Mucosa of descending colon (tissue), 3 donors: ENCODE data around the gene LINGO1. TPM values are rescaled to one million over a fixed set of nuclear protein-coding genes. Genes with fewer than 3 reads are reported as not detected.

Source experiments
- ATAC-seq: fragments of 200-7000 bp; cut with Tn5 transposase; one replicate; pipeline ENCODE4 v1.9.1; 2020; ENCODE audit warnings: mild to moderate bottlenecking, moderate library complexity
- DNase-seq, 3 donors: peaks; one replicate each; pipeline ENCODE4 v3.0.0-alpha.2; 2020
- H3K36me3 ChIP-seq: fragments of 200-600 bp; one replicate; pipeline ENCODE4 v1.8.0; 2021; ENCODE audit warnings: low read depth, mild to moderate bottlenecking
- H3K4me1 ChIP-seq: fragments of 200-600 bp; one replicate; pipeline ENCODE4 v1.8.0; 2021; ENCODE audit warnings: low read depth, mild to moderate bottlenecking
- H3K4me3 ChIP-seq: fragments of 200-600 bp; one replicate; pipeline ENCODE4 v1.8.0; 2021; ENCODE audit warnings: mild to moderate bottlenecking
- H3K9me3 ChIP-seq: fragments of 200-600 bp; one replicate; pipeline ENCODE4 v1.8.0; 2021; ENCODE audit warnings: mild to moderate bottlenecking
- intact Hi-C, 2 donors: fragments of 100-400 bp; cut with DNase I in 1 of 2; cut with micrococcal nuclease in 1 of 2; formaldehyde crosslinking; loops; one replicate each; pipeline versions ENCODE4 v1.11.0 to v1.11.1; 2022; cut with DNase I, micrococcal nuclease
- total RNA-seq, 3 donors: library from RNA; stranded (reverse); fragmentation: NEBNext Ultra II Directional in 2 of 3; extraction: Animal tissue kit (Norgen Biotek cat#: 25700) in 2 of 3; gene quantifications; one replicate each; pipeline versions ENCODE4 v1.2.1 to v1.2.4, GENCODE V29; 2021 to 2023
- TF ChIP-seq, protein P1 (sequence below): fragments of 200-600 bp; IDR thresholded peaks from one replicate; pipeline ENCODE4 v1.8.0; 2022; ENCODE audit warnings: antibody characterized with exemption, mild to moderate bottlenecking
- donor health status: DM: no; HTN: no; CAD: no; lungs with moderate emphysema.
- donor health status: DM: no; HTN: no; CAD: no.
- donor health status: DM: no; HTN: yes; CAD: no.

Gene LINGO1
- total RNA-seq, 3 donors from 2014 or later: 1.8 to 2.6 (median 1.9) TPM

- intact Hi-C loops: no loop called here
- Histone ChIP-seq H3K4me1 (no peaks in the 10 kb centered on the region), H3K36me3 (no peaks in the 10 kb centered on the region), H3K9me3 (no peaks in the 10 kb centered on the region), H3K4me3 (no peak overlapping the region)
- DNase-seq (no peak), ATAC-seq (no peak)
- TF ChIP-seq, protein P1, sequence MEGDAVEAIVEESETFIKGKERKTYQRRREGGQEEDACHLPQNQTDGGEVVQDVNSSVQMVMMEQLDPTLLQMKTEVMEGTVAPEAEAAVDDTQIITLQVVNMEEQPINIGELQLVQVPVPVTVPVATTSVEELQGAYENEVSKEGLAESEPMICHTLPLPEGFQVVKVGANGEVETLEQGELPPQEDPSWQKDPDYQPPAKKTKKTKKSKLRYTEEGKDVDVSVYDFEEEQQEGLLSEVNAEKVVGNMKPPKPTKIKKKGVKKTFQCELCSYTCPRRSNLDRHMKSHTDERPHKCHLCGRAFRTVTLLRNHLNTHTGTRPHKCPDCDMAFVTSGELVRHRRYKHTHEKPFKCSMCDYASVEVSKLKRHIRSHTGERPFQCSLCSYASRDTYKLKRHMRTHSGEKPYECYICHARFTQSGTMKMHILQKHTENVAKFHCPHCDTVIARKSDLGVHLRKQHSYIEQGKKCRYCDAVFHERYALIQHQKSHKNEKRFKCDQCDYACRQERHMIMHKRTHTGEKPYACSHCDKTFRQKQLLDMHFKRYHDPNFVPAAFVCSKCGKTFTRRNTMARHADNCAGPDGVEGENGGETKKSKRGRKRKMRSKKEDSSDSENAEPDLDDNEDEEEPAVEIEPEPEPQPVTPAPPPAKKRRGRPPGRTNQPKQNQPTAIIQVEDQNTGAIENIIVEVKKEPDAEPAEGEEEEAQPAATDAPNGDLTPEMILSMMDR: no peak
Measured at GRCh38 chr15:77597804-77598453, 34.8 kb downstream of the LINGO1 start.

DNA sequence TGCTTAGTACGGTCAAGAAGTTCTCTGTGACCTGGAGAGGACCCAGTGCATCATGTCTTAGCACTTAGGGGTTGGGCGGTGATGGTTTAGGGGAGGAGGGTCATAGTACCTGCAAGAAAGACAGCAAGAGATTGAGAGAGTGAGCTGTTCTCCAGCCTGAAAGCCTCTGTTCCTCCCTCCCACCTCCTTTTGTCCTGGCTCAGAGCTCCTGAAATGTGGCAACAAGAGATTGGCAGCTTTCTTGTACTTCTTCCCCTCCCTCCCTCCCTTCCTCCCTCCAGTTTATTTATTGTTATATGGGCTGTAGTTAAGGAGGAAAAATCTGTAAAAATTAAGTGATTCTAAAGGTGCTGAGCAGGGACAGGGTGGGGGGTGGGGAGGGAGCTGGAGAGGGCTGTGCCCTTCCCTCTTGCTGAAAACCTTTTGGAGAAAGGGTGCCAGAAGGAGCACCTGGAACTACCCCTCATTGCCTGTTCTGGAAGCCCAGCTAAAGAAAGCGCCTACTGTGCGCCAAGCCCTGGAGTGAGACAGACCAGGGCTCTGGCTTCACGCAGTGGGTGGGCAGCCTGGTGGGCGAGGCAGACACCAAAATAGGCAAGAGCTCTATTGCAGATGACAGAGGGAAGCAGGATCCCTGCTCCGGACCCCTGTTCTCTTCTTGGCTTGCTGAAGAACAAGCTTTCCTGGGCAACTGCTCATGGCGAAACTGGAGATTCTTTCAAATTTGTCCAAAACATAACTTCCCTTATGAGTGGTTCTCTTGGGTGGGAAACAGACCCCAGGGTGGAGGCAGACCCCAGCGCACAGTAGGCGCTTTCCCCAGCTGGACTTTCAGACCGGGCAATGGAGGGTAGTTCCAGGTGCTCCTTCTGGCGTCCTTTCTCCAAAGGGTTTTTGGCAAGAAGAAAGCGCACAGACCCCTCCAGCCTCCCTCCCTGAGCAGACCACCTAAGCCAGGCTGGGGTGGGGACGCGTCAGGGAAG is 35.6 kb downstream of the LINGO1 start:
- no peaks in the 10 kb centered on the region for H3K4me1 ChIP-seq
- intact Hi-C loops: no loop called here
- ATAC-seq (no peak), DNase-seq (no peak)
- no peaks in the 10 kb centered on the region for H3K36me3 ChIP-seq
- H3K9me3 ChIP-seq: no peaks in the 10 kb centered on the region
- H3K4me3 ChIP-seq: no peak overlapping the region
- TF ChIP-seq, protein P1: no peak

GRCh38 chr15:77595231-77595630 is 37.5 kb downstream of the LINGO1 start:
- ATAC-seq (no peak), DNase-seq (no peak)
- intact Hi-C loops: no loop called here
- no peaks in the 10 kb centered on the region for H3K9me3 ChIP-seq
- no peaks in the 10 kb centered on the region for H3K36me3 ChIP-seq
- no peak overlapping the region for H3K4me3 ChIP-seq
- no peaks in the 10 kb centered on the region for H3K4me1 ChIP-seq
- TF ChIP-seq, protein P1: no peak

GRCh38 chr15:77592758-77593157 is 40.0 kb downstream of the LINGO1 start:
- ATAC-seq: no peak
- no peaks in the 10 kb centered on the region for H3K36me3 ChIP-seq
- intact Hi-C loops: no loop called here
- H3K9me3 ChIP-seq: no peaks in the 10 kb centered on the region
- no peaks in the 10 kb centered on the region for H3K4me1 ChIP-seq
- no peak for DNase-seq
- TF ChIP-seq, protein P1: no peak
- no peak overlapping the region for H3K4me3 ChIP-seq

DNA sequence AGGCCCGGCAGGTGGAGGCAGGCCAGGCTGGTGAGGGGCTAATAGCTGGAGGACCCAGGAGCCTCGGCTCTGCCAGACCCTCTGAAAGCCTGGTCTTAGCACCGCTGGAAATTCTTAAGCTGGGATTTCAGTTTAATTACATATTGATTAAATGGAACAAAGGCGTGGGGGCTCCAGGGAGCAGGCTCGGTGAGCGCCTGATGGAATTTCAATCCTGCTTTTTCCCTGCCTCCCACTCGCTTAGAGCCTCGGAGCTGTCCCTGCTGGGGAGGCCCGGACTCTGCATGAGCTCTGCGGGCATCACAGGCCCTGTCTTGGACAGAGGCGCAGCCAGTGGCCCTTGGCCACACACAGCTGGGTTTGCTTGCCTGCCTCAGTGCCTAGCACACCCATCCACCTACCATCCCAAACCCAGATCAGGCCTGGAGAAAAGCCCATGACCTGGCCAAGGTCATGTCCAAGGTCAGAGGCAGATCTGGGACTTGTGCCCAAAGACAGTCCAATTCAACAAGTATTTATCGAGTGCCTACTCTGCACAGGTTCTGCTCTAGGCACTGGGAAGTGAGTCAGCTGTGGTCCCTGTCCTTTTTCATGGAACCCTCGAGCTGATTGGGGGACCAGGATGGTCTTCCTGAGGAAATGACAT is 40.6 kb downstream of the LINGO1 start:
- Histone ChIP-seq H3K4me3 (no peak overlapping the region), H3K4me1 (no peaks in the 10 kb centered on the region), H3K36me3 (no peaks in the 10 kb centered on the region), H3K9me3 (no peaks in the 10 kb centered on the region)
- ATAC-seq (no peak), DNase-seq (no peak)
- TF ChIP-seq, protein P1: no peak
- intact Hi-C loops: no loop called here
